ENCODE measurements around the gene STK35.
A peak's percentile ranks its signal among the peaks of the same experiment; 100 is the strongest.

Gene STK35

DNA sequence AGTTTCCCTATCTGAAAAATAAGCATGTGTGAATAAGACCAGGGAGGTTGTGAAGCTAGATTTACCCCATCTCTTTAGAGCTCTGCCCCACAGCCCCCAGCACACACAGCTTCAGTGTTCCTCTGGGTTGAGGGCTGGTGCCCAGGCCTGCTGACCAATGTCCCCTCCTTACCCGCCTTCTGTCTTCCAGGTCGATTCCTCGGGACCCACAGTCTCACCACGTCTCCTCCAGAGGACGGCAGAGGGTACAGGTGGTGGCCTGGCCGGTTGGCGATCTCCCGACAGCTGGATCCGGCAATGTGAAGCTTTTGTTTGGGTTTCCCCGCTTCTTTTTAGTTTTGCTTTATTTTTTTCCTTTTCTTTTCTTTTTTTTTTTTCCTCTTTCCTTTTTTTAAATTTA is 42.0 kb downstream of the STK35 start:
- Histone ChIP-seq H3K4ac (ENCODE audit: low read depth, low read length) (no peak overlapping the region), H3K4me3 (ENCODE audit: low read depth, low read length) (no peak overlapping the region), H4K91ac (ENCODE audit: low read depth, low read length) (no peak overlapping the region), H3K36me3 (ENCODE audit: control insufficient read depth in 1 of 2, insufficient read depth in 2 of 2, low read length in 2 of 2) (peaks cover 14 to 31% of the 10 kb centered on the region in 2 experiments), H3K79me1 (ENCODE audit: low read length) (no peaks in the 10 kb centered on the region), H2AFZ (ENCODE audit: insufficient read depth, low read length, poor library complexity) (no peak overlapping the region), H3K23ac (ENCODE audit: low read length) (no peak overlapping the region), H4K8ac (ENCODE audit: low read depth, low read length) (no peak overlapping the region), H3K18ac (ENCODE audit: low read length) (no peak overlapping the region), H3K27ac (ENCODE audit: low read depth, low read length) (no peak overlapping the region), H3K14ac (ENCODE audit: low read length) (no peak overlapping the region), H3K4me1 (ENCODE audit: control insufficient read depth in 1 of 2, insufficient read depth in 2 of 2, low read length in 2 of 2) (peaks cover 12 to 16% of the 10 kb centered on the region in 2 experiments), H2BK5ac (ENCODE audit: low read depth, low read length, poor library complexity) (peak overlapping the region; percentile 15), H3K27me3 (ENCODE audit: insufficient read depth, low read length) (no peaks in the 10 kb centered on the region), H3K9me3 (ENCODE audit: insufficient read depth, low read depth, low read length) (no peaks in the 10 kb centered on the region), H2BK120ac (ENCODE audit: insufficient read depth, low read length, poor library complexity) (no peak overlapping the region), H3K4me2 (ENCODE audit: low read length) (no peak overlapping the region), H3K9ac (ENCODE audit: low read length) (no peak overlapping the region), H4K12ac (ENCODE audit: low read depth, low read length) (no peak overlapping the region), H2BK12ac (ENCODE audit: low read length) (no peak overlapping the region), H3K79me2 (ENCODE audit: control insufficient read depth, insufficient read depth, low read length, poor library complexity) (no peaks in the 10 kb centered on the region), H2AK5ac (ENCODE audit: low read length) (no peak overlapping the region)
- WGBS (ENCODE audit: extremely low coverage, insufficient coverage, insufficient read length) = no CpG with 5 or more reads among the region's 10 CpGs
- DNase-seq = no peak

DNA sequence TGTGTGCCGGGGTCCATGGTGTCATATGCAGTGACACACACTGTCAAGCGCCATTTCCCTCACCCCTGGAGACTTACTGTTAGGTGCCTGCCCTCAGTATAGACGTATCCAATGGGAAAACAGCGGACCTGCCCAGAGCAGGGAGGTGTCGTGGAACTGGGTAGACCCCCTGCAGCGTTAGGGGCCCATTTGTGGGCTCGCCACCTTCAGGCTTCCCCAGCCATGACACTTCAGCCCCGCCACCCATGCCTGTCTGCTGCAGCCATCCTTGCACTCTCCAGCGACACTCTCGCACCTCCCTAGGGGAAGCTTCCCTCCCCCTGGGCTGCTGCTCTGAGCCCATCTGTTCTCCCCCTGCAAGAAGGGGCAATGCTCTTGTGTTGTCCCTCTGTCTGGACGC is 43.2 kb downstream of the STK35 start:
- no peaks in the 10 kb centered on the region for H3K9me3 ChIP-seq (ENCODE audit: insufficient read depth, low read depth, low read length)
- H4K91ac ChIP-seq (ENCODE audit: low read depth, low read length) = no peak overlapping the region
- no peak overlapping the region for H4K8ac ChIP-seq (ENCODE audit: low read depth, low read length)
- no peak overlapping the region for H3K9ac ChIP-seq (ENCODE audit: low read length)
- no peak overlapping the region for H3K27ac ChIP-seq (ENCODE audit: low read depth, low read length)
- no peaks in the 10 kb centered on the region for H3K79me2 ChIP-seq (ENCODE audit: control insufficient read depth, insufficient read depth, low read length, poor library complexity)
- no peak overlapping the region for H3K14ac ChIP-seq (ENCODE audit: low read length)
- no peak overlapping the region for H2AFZ ChIP-seq (ENCODE audit: insufficient read depth, low read length, poor library complexity)
- H3K18ac ChIP-seq (ENCODE audit: low read length) = no peak overlapping the region
- H3K4ac ChIP-seq (ENCODE audit: low read depth, low read length) = no peak overlapping the region
- H2BK12ac ChIP-seq (ENCODE audit: low read length) = no peak overlapping the region
- H3K4me1 ChIP-seq (ENCODE audit: control insufficient read depth in 1 of 2, insufficient read depth in 2 of 2, low read length in 2 of 2) = peaks cover 17 to 22% of the 10 kb centered on the region in 2 experiments
- H3K27me3 ChIP-seq (ENCODE audit: insufficient read depth, low read length) = no peaks in the 10 kb centered on the region
- no peak overlapping the region for H2AK5ac ChIP-seq (ENCODE audit: low read length)
- no peak overlapping the region for H2BK5ac ChIP-seq (ENCODE audit: low read depth, low read length, poor library complexity)
- H4K12ac ChIP-seq (ENCODE audit: low read depth, low read length) = no peak overlapping the region
- H3K4me3 ChIP-seq (ENCODE audit: low read depth, low read length) = no peak overlapping the region
- H3K4me2 ChIP-seq (ENCODE audit: low read length) = no peak overlapping the region
- WGBS (ENCODE audit: extremely low coverage, insufficient coverage, insufficient read length) = no CpG with 5 or more reads among the region's 11 CpGs
- DNase-seq = no peak
- no peaks in the 10 kb centered on the region for H3K79me1 ChIP-seq (ENCODE audit: low read length)
- no peak overlapping the region for H3K23ac ChIP-seq (ENCODE audit: low read length)
- H2BK120ac ChIP-seq (ENCODE audit: insufficient read depth, low read length, poor library complexity) = no peak overlapping the region
- H3K36me3 ChIP-seq (ENCODE audit: control insufficient read depth in 1 of 2, insufficient read depth in 2 of 2, low read length in 2 of 2) = peaks cover 15 to 33% of the 10 kb centered on the region in 2 experiments

DNA sequence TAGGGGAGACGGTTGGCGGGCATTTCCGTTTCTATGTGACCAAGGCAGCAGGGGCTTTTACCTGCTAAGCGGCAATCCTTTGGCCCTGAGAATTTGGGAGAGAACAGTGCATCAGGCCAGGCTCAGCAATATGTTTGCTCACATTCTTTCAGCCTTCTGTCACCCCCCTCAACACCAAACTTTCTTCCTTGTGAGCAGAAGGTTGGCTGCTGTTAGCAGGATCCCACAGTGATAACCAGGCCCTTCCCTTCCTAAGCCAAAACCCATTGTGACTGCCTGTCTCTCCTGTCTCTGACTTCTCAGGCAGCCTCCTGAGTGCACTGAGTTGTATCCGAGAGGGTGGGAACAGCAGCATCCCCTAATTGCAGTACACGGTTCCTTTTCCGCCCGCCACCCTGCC is 43.7 kb downstream of the STK35 start:
- H3K4me2 ChIP-seq (ENCODE audit: low read length) = no peak overlapping the region
- no CpG with 5 or more reads among the region's 8 CpGs for WGBS (ENCODE audit: extremely low coverage, insufficient coverage, insufficient read length)
- H2BK120ac ChIP-seq (ENCODE audit: insufficient read depth, low read length, poor library complexity) = no peak overlapping the region
- DNase-seq = no peak
- no peak overlapping the region for H2AFZ ChIP-seq (ENCODE audit: insufficient read depth, low read length, poor library complexity)
- no peaks in the 10 kb centered on the region for H3K79me2 ChIP-seq (ENCODE audit: control insufficient read depth, insufficient read depth, low read length, poor library complexity)
- H3K23ac ChIP-seq (ENCODE audit: low read length) = no peak overlapping the region
- H2BK5ac ChIP-seq (ENCODE audit: low read depth, low read length, poor library complexity) = no peak overlapping the region
- no peak overlapping the region for H3K4ac ChIP-seq (ENCODE audit: low read depth, low read length)
- H3K79me1 ChIP-seq (ENCODE audit: low read length) = no peaks in the 10 kb centered on the region
- no peak overlapping the region for H4K12ac ChIP-seq (ENCODE audit: low read depth, low read length)
- no peak overlapping the region for H3K14ac ChIP-seq (ENCODE audit: low read length)
- no peak overlapping the region for H3K9ac ChIP-seq (ENCODE audit: low read length)
- H3K4me3 ChIP-seq (ENCODE audit: low read depth, low read length) = no peak overlapping the region
- peaks cover 15 to 33% of the 10 kb centered on the region in 2 experiments for H3K36me3 ChIP-seq (ENCODE audit: control insufficient read depth in 1 of 2, insufficient read depth in 2 of 2, low read length in 2 of 2)
- peaks cover 17 to 22% of the 10 kb centered on the region in 2 experiments for H3K4me1 ChIP-seq (ENCODE audit: control insufficient read depth in 1 of 2, insufficient read depth in 2 of 2, low read length in 2 of 2)
- no peaks in the 10 kb centered on the region for H3K9me3 ChIP-seq (ENCODE audit: insufficient read depth, low read depth, low read length)
- no peak overlapping the region for H4K91ac ChIP-seq (ENCODE audit: low read depth, low read length)
- no peak overlapping the region for H3K18ac ChIP-seq (ENCODE audit: low read length)
- no peak overlapping the region for H4K8ac ChIP-seq (ENCODE audit: low read depth, low read length)
- no peaks in the 10 kb centered on the region for H3K27me3 ChIP-seq (ENCODE audit: insufficient read depth, low read length)
- H2BK12ac ChIP-seq (ENCODE audit: low read length) = no peak overlapping the region
- H2AK5ac ChIP-seq (ENCODE audit: low read length) = no peak overlapping the region
- H3K27ac ChIP-seq (ENCODE audit: low read depth, low read length) = no peak overlapping the region

DNA sequence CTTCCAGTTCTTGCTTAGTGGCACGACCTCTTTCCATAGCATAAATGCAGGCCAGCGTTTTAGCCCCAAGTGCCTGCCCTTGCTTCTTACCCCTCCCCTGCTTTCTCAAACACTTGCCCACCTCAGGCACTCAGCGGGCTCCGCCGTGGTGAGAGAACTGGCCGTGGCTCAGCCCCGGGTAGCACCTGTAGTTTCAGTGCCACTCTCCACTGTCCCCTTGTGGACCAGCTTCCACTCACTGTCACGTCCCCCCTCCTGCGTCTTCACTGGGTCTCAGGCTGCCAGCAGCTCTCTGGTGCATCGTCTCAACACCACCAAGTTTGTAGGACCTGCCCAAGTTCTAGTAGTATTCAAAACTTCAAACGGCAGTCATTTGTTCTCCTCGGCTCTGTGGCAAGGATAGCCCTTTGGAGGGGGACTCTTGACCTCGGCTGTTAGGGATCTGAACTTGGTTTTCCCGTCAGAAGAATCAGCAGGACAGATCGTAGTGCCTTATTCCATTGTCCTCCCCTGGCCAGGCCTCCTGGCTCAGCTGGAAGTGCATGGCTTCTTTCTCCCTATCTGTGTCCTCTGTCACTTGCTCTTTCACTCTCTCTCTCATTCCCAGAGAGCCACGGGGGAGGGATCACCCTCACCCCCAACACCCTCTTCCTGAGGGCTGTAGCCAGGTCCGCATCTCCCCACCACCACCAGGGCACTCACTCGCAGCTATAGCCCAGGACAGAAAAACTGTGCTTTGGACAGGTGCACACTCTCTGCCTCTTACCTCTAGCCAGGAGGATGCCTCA is 44.6 kb downstream of the STK35 start:
- Histone ChIP-seq H3K4me3 (ENCODE audit: low read depth, low read length) (no peak overlapping the region), H2BK12ac (ENCODE audit: low read length) (no peak overlapping the region), H3K4ac (ENCODE audit: low read depth, low read length) (no peak overlapping the region), H3K9ac (ENCODE audit: low read length) (no peak overlapping the region), H4K12ac (ENCODE audit: low read depth, low read length) (no peak overlapping the region), H2BK120ac (ENCODE audit: insufficient read depth, low read length, poor library complexity) (no peak overlapping the region), H3K23ac (ENCODE audit: low read length) (no peak overlapping the region), H3K36me3 (ENCODE audit: control insufficient read depth in 1 of 2, insufficient read depth in 2 of 2, low read length in 2 of 2) (peaks cover 15 to 33% of the 10 kb centered on the region in 2 experiments), H3K79me1 (ENCODE audit: low read length) (peaks cover 4% of the 10 kb centered on the region), H3K4me2 (ENCODE audit: low read length) (no peak overlapping the region), H2BK5ac (ENCODE audit: low read depth, low read length, poor library complexity) (no peak overlapping the region), H3K18ac (ENCODE audit: low read length) (no peak overlapping the region), H3K14ac (ENCODE audit: low read length) (no peak overlapping the region), H3K79me2 (ENCODE audit: control insufficient read depth, insufficient read depth, low read length, poor library complexity) (no peaks in the 10 kb centered on the region), H2AFZ (ENCODE audit: insufficient read depth, low read length, poor library complexity) (no peak overlapping the region), H4K91ac (ENCODE audit: low read depth, low read length) (no peak overlapping the region), H3K27ac (ENCODE audit: low read depth, low read length) (no peak overlapping the region), H3K27me3 (ENCODE audit: insufficient read depth, low read length) (no peaks in the 10 kb centered on the region), H2AK5ac (ENCODE audit: low read length) (no peak overlapping the region), H4K8ac (ENCODE audit: low read depth, low read length) (no peak overlapping the region), H3K9me3 (ENCODE audit: insufficient read depth, low read depth, low read length) (no peaks in the 10 kb centered on the region), H3K4me1 (ENCODE audit: control insufficient read depth in 1 of 2, insufficient read depth in 2 of 2, low read length in 2 of 2) (peaks cover 24 to 29% of the 10 kb centered on the region in 2 experiments)
- DNase-seq = no peak
- no CpG with 5 or more reads among the region's 18 CpGs for WGBS (ENCODE audit: extremely low coverage, insufficient coverage, insufficient read length)

Data from trophoblast cell (in vitro differentiated cells and primary cell).